SK-N-SH (cell line): ENCODE results near the gene MOBP. TPM values are rescaled to one million over a fixed set of nuclear protein-coding genes. Genes with fewer than 3 reads are reported as not detected.

Experiments used
- CTCF ChIA-PET: fragments of 300-600, 350-600 bp; formaldehyde crosslinking; extraction: SDS; loops from one replicate; lab custom pipeline; 2021; lab: Yijun Ruan, JAX
- POLR2A ChIA-PET: fragments of 350-600 bp; sonication (Branson Sonifier 250); formaldehyde crosslinking; extraction: SDS; loops from one replicate; lab custom pipeline; 2020; ENCODE audit warnings: antibody characterized with exemption, inconsistent platforms; lab: Yijun Ruan, JAX
- DNase-seq: peaks from one replicate; pipeline ENCODE4 v3.0.0; 2012
- H2AFZ ChIP-seq: fragments of 200-600 bp; sonication (generic); 2 replicates; pipeline ENCODE4 v1.8.1; 2016; ENCODE audit warnings: antibody characterized with exemption, mild to moderate bottlenecking, low read depth
- H3F3A ChIP-seq: fragments of 200-600 bp; sonication (generic); replicated peaks from 2 replicates; pipeline ENCODE3; 2016; ENCODE audit warnings: antibody characterized with exemption, mild to moderate bottlenecking; ENCODE audit not compliant: insufficient read depth
- H3K27ac ChIP-seq, 2 experiments: fragments of 200-500 bp in 1 of 2; fragments of 200-600 bp in 1 of 2; sonication (Bioruptor generic) in 1 of 2; sonication (generic), shearing (Covaris generic) in 1 of 2; 2 replicates each; pipeline versions ENCODE4 v1.5.1 to v1.6.1; 2014 to 2016; ENCODE audit warnings: low read depth in 2 of 2, inconsistent platforms in 1 of 2, low read length in 1 of 2, mild to moderate bottlenecking in 1 of 2, mixed read lengths in 1 of 2
- H3K27me3 ChIP-seq: fragments of 200-600 bp; sonication (generic), shearing (Covaris generic); 2 replicates; pipeline ENCODE4 v1.6.1; 2016; ENCODE audit warnings: mixed run types; ENCODE audit not compliant: insufficient read depth
- H3K36me3 ChIP-seq, 2 experiments: fragments of 200-500 bp in 1 of 2; fragments of 200-600 bp in 1 of 2; sonication (Bioruptor generic) in 1 of 2; sonication (generic) in 1 of 2; replicated peaks in 1 of 2; 2 replicates each; pipeline versions ENCODE3 to v1.5.1; 2014 to 2016; ENCODE audit warnings: low read length in 1 of 2, mild to moderate bottlenecking in 1 of 2; ENCODE audit not compliant: insufficient read depth in 2 of 2, control insufficient read depth in 1 of 2
- H3K4me1 ChIP-seq, 2 experiments: fragments of 200-500 bp in 1 of 2; fragments of 200-600 bp in 1 of 2; sonication (Bioruptor generic) in 1 of 2; sonication (generic), shearing (Covaris generic) in 1 of 2; 2 replicates each; pipeline versions ENCODE4 v1.5.1 to v1.6.1; 2014 to 2016; ENCODE audit warnings: low read depth in 1 of 2, low read length in 1 of 2, mixed run types in 1 of 2; ENCODE audit not compliant: insufficient read depth in 2 of 2, control insufficient read depth in 1 of 2
- H3K4me2 ChIP-seq: fragments of 200-600 bp; sonication (generic), shearing (Covaris generic); 2 replicates; pipeline ENCODE4 v1.6.1; 2017; ENCODE audit warnings: mixed run types
- H3K4me3 ChIP-seq, 2 experiments: fragments of 200-500 bp in 1 of 2; fragments of 200-600 bp in 1 of 2; sonication (Bioruptor generic) in 1 of 2; sonication (generic), shearing (Covaris generic) in 1 of 2; 2 replicates each; pipeline versions ENCODE4 v1.5.1 to v1.8.1; 2014 to 2016; ENCODE audit warnings: low read depth in 2 of 2, inconsistent platforms in 1 of 2, low read length in 1 of 2, mild to moderate bottlenecking in 1 of 2, mixed read lengths in 1 of 2, moderate library complexity in 1 of 2
- H3K79me2 ChIP-seq: fragments of 200-600 bp; sonication (generic); 2 replicates; pipeline ENCODE4 v1.8.1; 2017; ENCODE audit warnings: mild to moderate bottlenecking; ENCODE audit not compliant: insufficient read depth
- H3K9ac ChIP-seq: fragments of 200-600 bp; sonication (generic); 2 replicates; pipeline ENCODE4 v1.6.1; 2017; ENCODE audit warnings: mixed run types
- H3K9me2 ChIP-seq: fragments of 200-600 bp; sonication (generic); 2 replicates; pipeline ENCODE4 v1.6.1; 2017; ENCODE audit warnings: mixed run types
- H3K9me3 ChIP-seq: fragments of 200-600 bp; sonication (generic); 2 replicates; pipeline ENCODE4 v1.6.1; 2017; ENCODE audit warnings: mixed run types, mild to moderate bottlenecking, moderate library complexity
- H4K20me1 ChIP-seq: fragments of 200-600 bp; sonication (generic); 2 replicates; pipeline ENCODE4 v1.6.1; 2017; ENCODE audit warnings: mild to moderate bottlenecking, mixed run types; ENCODE audit not compliant: insufficient read depth
- CHD2 ChIP-seq: fragments of 150-350 bp; IDR thresholded peaks from 2 replicates; pipeline ENCODE4 v1.6.1; 2018; ENCODE audit warnings: low read length; ENCODE audit not compliant: partially characterized antibody
- EZH2phosphoT487 ChIP-seq: fragments of 200-600 bp; sonication (generic); IDR thresholded peaks from 2 replicates; pipeline ENCODE4 v1.6.1; 2017; ENCODE audit warnings: low read depth, mixed run types, mild to moderate bottlenecking, antibody characterized with exemption, moderate library complexity, borderline replicate concordance
- FOXJ3 ChIP-seq: sonication (generic); formaldehyde crosslinking; IDR thresholded peaks from 2 replicates; pipeline ENCODE4 v1.5.1; 2020; ENCODE audit warnings: mild to moderate bottlenecking, missing genetic modification reagents
- FOXM1 ChIP-seq: IDR thresholded peaks from 2 replicates; pipeline ENCODE4 v1.4.0; 2012; ENCODE audit warnings: low read depth, mild to moderate bottlenecking
- GABPA ChIP-seq: IDR thresholded peaks from 2 replicates; pipeline ENCODE4 v1.4.0; 2012; ENCODE audit warnings: low read depth, mild to moderate bottlenecking
- JUND ChIP-seq: IDR thresholded peaks from 2 replicates; pipeline ENCODE4 v1.4.0; 2012
- PBX3 ChIP-seq: IDR thresholded peaks from 2 replicates; pipeline ENCODE4; 2012
- RAD21 ChIP-seq: IDR thresholded peaks from 2 replicates; pipeline ENCODE4 v1.6.1; 2012; ENCODE audit warnings: mild to moderate bottlenecking, low read length
- REST ChIP-seq: IDR thresholded peaks from 2 replicates; pipeline ENCODE4 v1.6.1; 2012; ENCODE audit warnings: mild to moderate bottlenecking, low read depth, low read length, moderate library complexity
- RFX5 ChIP-seq: IDR thresholded peaks from 2 replicates; pipeline ENCODE4 v1.6.1; 2012; ENCODE audit warnings: mild to moderate bottlenecking, improper control_type of control experiment, low read length
- RXRA ChIP-seq: IDR thresholded peaks from 2 replicates; pipeline ENCODE4 v1.4.0; 2012; ENCODE audit warnings: low read depth, mild to moderate bottlenecking, borderline replicate concordance
- SIN3A ChIP-seq: IDR thresholded peaks from 2 replicates; pipeline ENCODE4 v1.6.1; 2012; ENCODE audit warnings: low read depth, mild to moderate bottlenecking, low read length, moderate library complexity, borderline replicate concordance
- TAF1 ChIP-seq: IDR thresholded peaks from 2 replicates; pipeline ENCODE4 v1.6.1; 2012; ENCODE audit warnings: low read depth, mild to moderate bottlenecking, low read length, moderate library complexity, borderline replicate concordance
- TCF12 ChIP-seq: IDR thresholded peaks from 2 replicates; pipeline ENCODE4 v1.4.0; 2012
- TEAD4 ChIP-seq: IDR thresholded peaks from 2 replicates; pipeline ENCODE4 v1.4.0; 2012; ENCODE audit warnings: mild to moderate bottlenecking, borderline replicate concordance; ENCODE audit not compliant: insufficient read depth
- USF2 ChIP-seq: fragments of 150-350 bp; IDR thresholded peaks from 2 replicates; pipeline ENCODE4 v1.6.1; 2017; ENCODE audit warnings: antibody characterized with exemption, low read length, low read depth, borderline replicate concordance
- YY1 ChIP-seq: IDR thresholded peaks from 2 replicates; pipeline ENCODE4 v1.4.0; 2012; ENCODE audit warnings: low read depth, mild to moderate bottlenecking
- polyA plus RNA-seq, 3 experiments: library from polyadenylated mRNA; depleted of rRNA; stranded (reverse); fragments of >200 nt; gene quantifications; 2 replicates each; pipeline ENCODE4 v1.2.3, GENCODE V29; 2012

MOBP gene
- polyA plus RNA-seq, 1 of the 3 experiments (the other 2 are of a cell fraction), result not detected

GRCh38 chr3:39476783-39477182, 9.3 kb downstream of the MOBP start:
- H3K9ac ChIP-seq, result no peak overlapping the region
- no peaks in the 10 kb centered on the region for H3F3A ChIP-seq
- POLR2A ChIA-PET, result no interaction called here
- DNase-seq, result no peak
- no peak overlapping the region for H2AFZ ChIP-seq
- H3K79me2 ChIP-seq, result no peaks in the 10 kb centered on the region
- H3K9me3 ChIP-seq, result no peaks in the 10 kb centered on the region
- no peaks in the 10 kb centered on the region for H3K27me3 ChIP-seq
- H3K4me1 ChIP-seq, result no peaks in the 10 kb centered on the region
- H4K20me1 ChIP-seq, result no peaks in the 10 kb centered on the region
- H3K4me3 ChIP-seq, result no peak overlapping the region
- no peaks in the 10 kb centered on the region for H3K36me3 ChIP-seq
- CTCF ChIA-PET, result no interaction called here
- TF ChIP-seq TEAD4 (no peak), RFX5 (no peak), RAD21 (no peak), JUND (no peak), YY1 (no peak), PBX3 (no peak), CHD2 (no peak), FOXM1 (no peak), TCF12 (no peak), EZH2phosphoT487 (no peak), SIN3A (no peak), USF2 (no peak), TAF1 (no peak), FOXJ3 (CRISPR knock-in tag) (no peak), REST (no peak), GABPA (no peak), RXRA (no peak)
- no peak overlapping the region for H3K27ac ChIP-seq
- no peak overlapping the region for H3K4me2 ChIP-seq
- no peaks in the 10 kb centered on the region for H3K9me2 ChIP-seq
